K562 (cell line): ENCODE results near the gene CLPSL1. TPM values are rescaled to one million over a fixed set of nuclear protein-coding genes. Genes with fewer than 3 reads are reported as not detected.

Source experiments
- CHD2 ChIP-seq: IDR thresholded peaks from 2 replicates; pipeline ENCODE4 v1.6.1; 2011; ENCODE audit warnings: low read depth, low read length
- ELF2 ChIP-seq: fragments of 250-450 bp; sonication (Bioruptor Pico); IDR thresholded peaks from 2 replicates; pipeline ENCODE4 v1.5.0; 2021; ENCODE audit warnings: mild to moderate bottlenecking
- HNRNPH1 ChIP-seq: fragments of 200-400 bp; formaldehyde crosslinking; optimal IDR thresholded peaks from 2 replicates; pipeline ENCODE3; 2017; ENCODE audit warnings: low read depth, mild to moderate bottlenecking, low read length, moderate library complexity
- MBD1 ChIP-seq: fragments of 250-450 bp; sonication (Bioruptor Pico); IDR thresholded peaks from 2 replicates; pipeline ENCODE4 v1.8.0; 2022; ENCODE audit warnings: inconsistent platforms
- NR3C1 ChIP-seq: sonication (generic); formaldehyde crosslinking; IDR thresholded peaks from 2 replicates; pipeline ENCODE4 v1.8.1; 2022; ENCODE audit warnings: missing genetic modification reagents
- RNF219 ChIP-seq: fragments of 250-450 bp; sonication (Bioruptor Pico); IDR thresholded peaks from 2 replicates; pipeline ENCODE4 v1.5.0; 2022; ENCODE audit warnings: mild to moderate bottlenecking
- ZNF512 ChIP-seq: IDR thresholded peaks from 2 replicates; pipeline ENCODE4 v1.6.1; 2016; ENCODE audit warnings: missing genetic modification characterization, missing compliant biosample characterization
- ZNF639 ChIP-seq, 2 experiments: fragments of 200-800 bp in 1 of 2; sonication (Bioruptor generic) in 1 of 2; sonication (generic) in 1 of 2; formaldehyde crosslinking in 1 of 2; IDR thresholded peaks in 1 of 2; conservative IDR thresholded peaks in 1 of 2; 2 replicates each; pipeline versions ENCODE4 v1.5.0 to v1.6.1; 2016 to 2020; ENCODE audit warnings: missing compliant biosample characterization in 1 of 2, missing genetic modification characterization in 1 of 2, missing genetic modification reagents in 1 of 2
- polyA plus RNA-seq, 8 experiments: library from polyadenylated mRNA; depleted of rRNA in 4 of 8; stranded (reverse) in 5 of 8; unstranded in 3 of 8; fragments of >200 nt; fragmentation: Nextera tagmentation in 2 of 8; fragmentation: Illumina TruSeq in 1 of 8; extraction: Ambion mirVana in 2 of 8; extraction: Trizol in 1 of 8; gene quantifications; 2 replicates each; pipeline versions ENCODE4 v1.2.1 to v1.2.3, GENCODE V29; 2011 to 2014; ENCODE audit warnings: inconsistent platforms in 1 of 8, missing spikeins in 1 of 8
- total RNA-seq, 7 experiments: library from RNA; depleted of rRNA in 6 of 7; stranded (reverse); fragments of >200 nt in 6 of 7; fragmentation: Illumina TruSeq in 2 of 7; extraction: Trizol in 2 of 7; gene quantifications; 2 replicates each; pipeline versions ENCODE4 v1.2.1 to v1.2.3, GENCODE V29; 2011 to 2021; ENCODE audit warnings: low replicate concordance in 1 of 7

Gene CLPSL1
- total and polyA plus RNA-seq, 9 of the 15 experiments (the other 6 are each of a cell fraction or from before 2014, with no cell fraction given): not detected

GRCh38 chr6:35808688-35809087 is 27.9 kb downstream of the CLPSL1 start (continued):
- no peak for TF ChIP-seq RNF219 (CRISPR knock-in tag)
- TF ChIP-seq CHD2: no peak
- no peak for TF ChIP-seq ELF2 (CRISPR knock-in tag)
- no peak for TF ChIP-seq ZNF639 (CRISPR knock-in tag; conservative IDR thresholded peaks at IDR 0.05 in 1 of 2, IDR thresholded peaks at IDR 0.05 in 1 of 2)
- no peak for TF ChIP-seq NR3C1 (CRISPR knock-in tag)
- no peak for TF ChIP-seq HNRNPH1
- TF ChIP-seq ZNF512 (tag): no peak
- TF ChIP-seq MBD1 (CRISPR knock-in tag): no peak
